ENCODE results near the gene CORO1C. TPM values are rescaled to one million over a fixed set of nuclear protein-coding genes. Genes with fewer than 3 reads are reported as not detected.
A peak's percentile ranks its signal among the peaks of the same experiment; 100 is the strongest.

CORO1C gene
- total RNA-seq, 4 donors from 2014 or later = 277 to 473 (median 342) TPM

DNA sequence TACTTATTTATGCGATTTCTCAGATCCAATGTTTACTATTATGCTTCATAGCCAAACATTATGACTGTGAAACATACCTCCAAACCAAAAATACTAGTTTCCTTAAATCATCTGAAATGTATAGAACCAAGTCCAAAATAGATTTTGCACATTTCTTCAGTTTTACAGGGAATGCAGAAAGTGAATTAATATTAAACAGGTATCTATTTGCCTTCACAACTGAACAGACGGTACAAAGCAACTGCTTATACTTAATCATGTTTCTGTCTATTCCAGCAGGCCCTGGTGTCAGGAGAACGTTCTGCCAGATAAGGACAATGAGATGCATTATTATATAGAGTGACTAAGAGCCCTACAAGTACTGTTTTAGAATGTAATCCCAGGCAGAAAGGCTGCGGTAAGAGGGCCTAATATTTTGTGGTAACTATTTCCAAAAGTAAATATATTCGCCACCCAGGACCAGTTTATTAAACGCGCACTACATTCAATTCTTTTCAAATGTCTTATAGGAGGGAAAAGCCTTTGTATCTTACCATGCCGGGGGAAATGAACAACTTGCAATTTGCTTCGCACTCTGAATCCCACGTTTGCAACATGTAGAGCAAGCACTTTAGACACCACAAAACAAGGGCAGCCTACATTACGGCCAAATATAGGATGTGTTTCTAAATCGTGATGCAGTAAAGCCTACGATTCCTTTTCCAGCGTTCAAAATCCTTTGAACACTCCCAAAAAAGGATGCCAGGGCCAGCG lies 1.5 kb downstream of the CORO1C start:
- H3K4me1 ChIP-seq = peaks cover 3 to 53% (median 15%) of the 10 kb centered on the region in 3 donors
- WGBS, 2 donors (ENCODE audit: low coverage in 1 of 2) = 3 to 7% methylated on average over 14 of the region's 15 CpGs
- ATAC-seq = no peak

DNA sequence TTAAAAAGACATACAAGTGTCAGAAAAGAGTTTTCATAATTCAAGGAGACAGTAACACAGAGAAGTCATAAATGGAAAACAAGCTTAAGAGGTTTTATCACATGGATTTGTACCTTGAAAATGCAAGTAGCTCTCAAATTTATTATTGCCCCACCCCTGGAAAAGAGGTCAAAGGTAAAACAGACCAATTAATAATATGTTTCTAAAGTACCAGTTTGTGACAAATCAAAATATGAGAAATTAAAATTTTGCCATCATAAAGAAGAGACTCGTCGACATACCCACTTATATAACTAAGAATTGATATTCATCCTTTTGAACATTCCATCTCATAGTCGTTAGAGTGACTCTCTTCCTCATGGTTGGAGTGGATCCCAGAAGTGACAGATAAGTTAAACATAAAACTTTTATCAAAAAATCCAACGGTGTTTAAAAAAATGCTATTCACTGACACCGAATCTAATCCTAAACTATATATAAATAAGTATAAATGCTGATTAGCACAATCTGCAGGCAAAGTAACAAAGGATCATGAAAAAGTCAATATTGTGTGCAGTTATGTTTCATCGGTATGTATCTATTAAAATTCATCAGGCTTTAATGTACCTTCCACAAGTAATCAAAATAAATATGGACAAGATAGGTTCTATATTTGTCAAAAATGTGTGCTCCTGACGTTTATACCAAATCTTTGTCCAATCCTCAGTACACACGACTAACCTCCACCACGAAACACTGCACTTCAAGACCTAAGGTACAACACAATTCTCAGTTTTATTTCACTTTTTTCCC lies 2.3 kb downstream of the CORO1C start:
- WGBS, 2 donors (ENCODE audit: low coverage in 1 of 2) = 22 to 26% methylated on average over 9 of the region's 9 CpGs
- peak overlapping the region; percentile 91 to 100 (median 99) for H3K27ac ChIP-seq

More for the DNA sequence above, 1.5 kb downstream of the CORO1C start:
- peak overlapping the region; percentile 68 to 88 for H3K4me3 ChIP-seq
- H3K9me3 ChIP-seq = no peaks in the 10 kb centered on the region
- TF ChIP-seq POLR2AphosphoS5 (IDR thresholded peaks at IDR 0.05) = no peak
- TF ChIP-seq EP300 (IDR thresholded peaks at IDR 0.05) = no peak
- TF ChIP-seq POLR2A (IDR thresholded peaks at IDR 0.05) = no peak
- TF ChIP-seq, protein P1, sequence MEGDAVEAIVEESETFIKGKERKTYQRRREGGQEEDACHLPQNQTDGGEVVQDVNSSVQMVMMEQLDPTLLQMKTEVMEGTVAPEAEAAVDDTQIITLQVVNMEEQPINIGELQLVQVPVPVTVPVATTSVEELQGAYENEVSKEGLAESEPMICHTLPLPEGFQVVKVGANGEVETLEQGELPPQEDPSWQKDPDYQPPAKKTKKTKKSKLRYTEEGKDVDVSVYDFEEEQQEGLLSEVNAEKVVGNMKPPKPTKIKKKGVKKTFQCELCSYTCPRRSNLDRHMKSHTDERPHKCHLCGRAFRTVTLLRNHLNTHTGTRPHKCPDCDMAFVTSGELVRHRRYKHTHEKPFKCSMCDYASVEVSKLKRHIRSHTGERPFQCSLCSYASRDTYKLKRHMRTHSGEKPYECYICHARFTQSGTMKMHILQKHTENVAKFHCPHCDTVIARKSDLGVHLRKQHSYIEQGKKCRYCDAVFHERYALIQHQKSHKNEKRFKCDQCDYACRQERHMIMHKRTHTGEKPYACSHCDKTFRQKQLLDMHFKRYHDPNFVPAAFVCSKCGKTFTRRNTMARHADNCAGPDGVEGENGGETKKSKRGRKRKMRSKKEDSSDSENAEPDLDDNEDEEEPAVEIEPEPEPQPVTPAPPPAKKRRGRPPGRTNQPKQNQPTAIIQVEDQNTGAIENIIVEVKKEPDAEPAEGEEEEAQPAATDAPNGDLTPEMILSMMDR (IDR thresholded peaks at IDR 0.05) = no peak
- no peaks in the 10 kb centered on the region for H3K27me3 ChIP-seq
- H3K36me3 ChIP-seq = no peaks in the 10 kb centered on the region
- H3K27ac ChIP-seq = peak overlapping the region; percentile 91 to 100 (median 99)

DNA sequence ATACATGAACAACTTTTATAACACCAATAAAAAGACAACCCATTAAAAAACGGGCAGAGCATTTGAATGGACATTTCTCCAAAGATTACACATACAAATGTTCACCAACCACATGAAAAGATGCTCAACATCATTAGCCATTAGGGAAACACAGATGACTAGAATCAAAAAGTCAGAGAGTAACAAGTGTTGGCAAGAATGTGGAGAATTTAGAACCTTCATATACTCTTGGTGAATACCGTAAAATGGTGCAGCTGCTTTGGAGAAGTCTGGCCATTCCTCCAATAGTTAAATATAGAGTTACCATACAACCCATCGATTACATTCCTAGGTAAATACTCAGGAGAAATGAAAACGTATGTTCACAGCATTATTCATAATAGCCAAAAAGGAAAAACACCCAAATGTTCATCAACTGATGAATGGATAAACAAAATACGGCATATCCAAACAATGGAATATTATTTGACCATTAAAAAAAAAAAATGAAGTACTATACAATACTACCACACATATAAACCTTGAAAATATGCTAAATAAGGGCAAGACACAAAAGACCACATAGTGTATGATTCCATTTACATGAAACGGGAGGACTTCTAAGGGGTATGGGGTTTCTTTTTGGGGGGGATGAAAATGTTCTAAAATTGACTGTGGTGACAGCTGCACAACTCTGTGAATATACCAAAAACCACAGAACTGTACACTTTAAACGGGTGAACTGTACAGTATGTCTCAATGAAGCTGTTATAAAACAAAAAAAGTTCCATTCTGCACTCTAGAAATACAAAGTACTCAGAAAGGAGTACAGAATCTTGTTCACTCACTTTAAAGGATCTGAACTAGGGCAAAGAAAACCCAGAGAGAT lies 3.2 kb downstream of the CORO1C start:
- H3K4me3 ChIP-seq = peak overlapping the region in 1 of 2 donors; percentile 88
- no peaks in the 10 kb centered on the region for H3K36me3 ChIP-seq
- ATAC-seq = no peak
- TF ChIP-seq POLR2A (IDR thresholded peaks at IDR 0.05) (no peak), POLR2AphosphoS5 (IDR thresholded peaks at IDR 0.05) (no peak), EP300 (IDR thresholded peaks at IDR 0.05) (no peak)
- TF ChIP-seq, protein P1 (IDR thresholded peaks at IDR 0.05) = no peak
- no peaks in the 10 kb centered on the region for H3K9me3 ChIP-seq
- peak overlapping the region; percentile 91 to 100 (median 99) for H3K27ac ChIP-seq
- peaks cover 19 to 70% (median 31%) of the 10 kb centered on the region in 3 donors for H3K4me1 ChIP-seq
- no peaks in the 10 kb centered on the region for H3K27me3 ChIP-seq
- 34 to 43% methylated on average over 6 to 7 of the region's 7 CpGs for WGBS, 2 donors (ENCODE audit: low coverage in 1 of 2)

More for the DNA sequence above, 2.3 kb downstream of the CORO1C start:
- H3K27me3 ChIP-seq = no peaks in the 10 kb centered on the region
- no peak for TF ChIP-seq EP300 (IDR thresholded peaks at IDR 0.05)
- peak overlapping the region; percentile 68 to 88 for H3K4me3 ChIP-seq
- H3K36me3 ChIP-seq = no peaks in the 10 kb centered on the region
- peaks cover 10 to 61% (median 23%) of the 10 kb centered on the region in 3 donors for H3K4me1 ChIP-seq
- ATAC-seq = no peak
- H3K9me3 ChIP-seq = no peaks in the 10 kb centered on the region

DNA sequence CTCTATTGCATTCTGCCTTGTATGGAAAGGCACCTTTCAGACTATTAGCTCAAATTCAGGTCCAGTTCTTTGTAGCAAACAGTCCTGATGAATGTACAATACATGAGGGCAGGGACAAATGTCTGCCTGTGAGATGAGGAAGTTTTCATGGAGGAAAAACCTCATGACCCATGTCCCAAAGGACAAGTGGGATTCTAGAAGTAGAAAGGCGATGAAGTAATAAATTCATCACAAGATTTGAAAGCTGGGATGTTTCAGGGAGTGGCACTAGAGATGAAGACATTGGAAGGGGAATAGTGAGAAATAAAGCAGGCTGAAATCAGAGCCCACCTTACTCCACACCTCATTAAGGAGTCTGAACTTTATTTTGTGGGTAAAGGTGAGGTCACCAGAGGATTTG lies 4.2 kb downstream of the CORO1C start:
- 67 to 80% methylated on average over 1 of the region's 1 CpG for WGBS, 2 donors (ENCODE audit: low coverage in 1 of 2)
- H3K27ac ChIP-seq = peak overlapping the region in 3 of 4 donors; percentile 99 to 100 (median 99)
- H3K36me3 ChIP-seq = no peaks in the 10 kb centered on the region
- H3K27me3 ChIP-seq = no peaks in the 10 kb centered on the region
- H3K4me3 ChIP-seq = no peak overlapping the region
- no peak for TF ChIP-seq EP300 (IDR thresholded peaks at IDR 0.05)
- no peak for TF ChIP-seq POLR2AphosphoS5 (IDR thresholded peaks at IDR 0.05)
- TF ChIP-seq, protein P1 (IDR thresholded peaks at IDR 0.05) = no peak
- no peak for TF ChIP-seq POLR2A (IDR thresholded peaks at IDR 0.05)
- peaks cover 26 to 75% (median 35%) of the 10 kb centered on the region in 3 donors for H3K4me1 ChIP-seq
- no peaks in the 10 kb centered on the region for H3K9me3 ChIP-seq
- no peak for ATAC-seq

DNA sequence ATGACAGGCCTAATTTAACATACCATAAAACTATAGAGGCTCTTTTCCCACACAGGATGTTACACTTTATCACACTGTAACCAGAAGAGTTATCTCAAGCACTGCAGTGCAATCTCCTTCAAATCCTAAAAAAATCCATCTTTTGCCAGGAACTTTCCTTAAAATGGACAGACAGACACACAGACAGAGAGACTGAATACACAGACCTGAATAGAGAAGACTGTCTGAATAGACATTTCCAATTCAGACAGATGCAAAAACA lies 6.5 kb downstream of the CORO1C start:
- no peak overlapping the region for H3K4me3 ChIP-seq
- H3K27me3 ChIP-seq = no peaks in the 10 kb centered on the region
- H3K27ac ChIP-seq = peak overlapping the region; percentile 50 to 99 (median 86)
- TF ChIP-seq, protein P1 (IDR thresholded peaks at IDR 0.05) = no peak
- TF ChIP-seq POLR2A (IDR thresholded peaks at IDR 0.05) (no peak), EP300 (IDR thresholded peaks at IDR 0.05) (no peak), POLR2AphosphoS5 (IDR thresholded peaks at IDR 0.05) (no peak)
- no peaks in the 10 kb centered on the region for H3K36me3 ChIP-seq
- H3K9me3 ChIP-seq = no peaks in the 10 kb centered on the region
- no peak for ATAC-seq
- H3K4me1 ChIP-seq = peaks cover 41 to 94% (median 44%) of the 10 kb centered on the region in 3 donors

All from gastroesophageal sphincter (tissue), 4 donors.